Hematopoietic multipotent progenitor cell treated with erythropoietin and hydrocortisone succinate and interleukin-3 and kit ligand, for 15 days (in vitro differentiated cells): Measurements from ENCODE around the gene DOCK4.

ENCODE experiments used
- DNase-seq: peaks from one replicate; pipeline ENCODE4 v3.0.0-alpha.2; 2015; ENCODE audit warnings: low spot score

DOCK4 gene

DNA sequence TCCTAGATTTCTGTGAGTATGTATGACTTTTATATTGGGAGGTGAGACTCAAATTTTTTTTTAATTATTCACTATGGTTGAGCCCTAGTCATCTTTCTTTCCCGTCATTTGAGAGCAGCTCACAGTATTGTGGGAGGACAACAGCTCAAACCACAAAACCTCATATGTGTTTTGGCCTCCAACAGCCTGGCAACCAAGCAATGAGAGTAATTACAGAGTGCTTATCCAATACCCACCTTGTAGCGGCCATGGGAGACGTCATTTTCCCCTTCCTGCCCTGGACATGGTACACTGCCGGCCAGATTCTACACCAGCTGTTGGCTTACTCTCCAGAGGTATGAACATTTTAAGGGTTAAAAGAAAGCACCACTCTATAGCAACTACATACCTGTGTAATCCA is 49.1 kb downstream of the DOCK4 start:
- DNase-seq: no peak

DNA sequence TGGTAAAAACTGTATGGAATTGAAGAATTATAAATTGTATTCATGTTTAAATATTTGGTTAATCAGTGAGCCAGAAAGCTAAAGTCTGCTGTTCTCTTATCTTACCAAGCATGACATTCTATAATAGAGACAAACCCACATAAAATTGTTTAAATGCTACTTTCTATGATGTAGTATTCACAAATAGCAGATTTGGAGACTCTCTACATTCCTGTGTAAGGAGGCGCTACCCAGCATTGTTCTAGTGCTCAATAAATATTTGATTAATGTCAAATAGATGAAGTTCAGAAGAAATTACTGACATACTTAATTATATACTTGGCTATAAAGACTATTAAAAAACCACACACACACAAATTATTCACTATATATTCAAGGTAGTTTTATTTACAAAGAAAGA is 49.8 kb downstream of the DOCK4 start:
- no peak for DNase-seq

DNA sequence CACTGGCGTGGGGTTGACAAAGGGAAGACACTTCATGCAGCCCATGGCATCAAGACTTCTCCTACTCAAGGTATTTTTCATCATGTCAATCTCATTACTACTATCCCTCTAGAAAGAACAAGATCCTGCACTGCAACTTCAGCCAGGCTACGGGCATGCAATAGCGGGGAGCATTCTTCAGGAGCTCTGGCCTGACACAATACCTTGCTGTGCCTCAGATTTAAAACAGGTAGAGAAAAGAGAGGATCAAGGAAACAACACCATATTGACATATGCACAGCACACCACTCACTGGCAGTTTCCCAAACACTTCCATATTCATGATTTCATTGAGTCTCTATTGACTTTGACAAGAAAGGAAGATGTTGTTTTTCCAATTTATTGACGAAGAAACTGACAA is 51.5 kb downstream of the DOCK4 start:
- no peak for DNase-seq

DNA sequence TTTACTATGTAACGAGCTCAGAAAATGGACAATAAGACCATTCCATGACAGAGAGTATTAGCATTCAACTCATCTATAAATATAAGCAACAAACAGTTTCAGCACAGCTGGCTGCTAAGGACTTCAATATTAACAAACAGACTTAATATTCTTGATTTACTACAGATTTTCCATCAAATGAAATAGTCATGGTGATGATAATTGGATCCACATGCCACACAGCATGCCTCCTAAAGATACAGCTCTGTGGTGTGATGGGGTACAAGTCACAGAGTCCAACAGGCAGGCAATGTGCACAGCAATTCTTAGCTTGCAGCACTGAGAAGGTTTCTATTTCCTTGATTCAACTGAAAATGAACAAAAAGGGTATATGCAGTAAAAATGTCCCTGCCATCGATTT is 54.0 kb downstream of the DOCK4 start:
- DNase-seq: no peak

DNA sequence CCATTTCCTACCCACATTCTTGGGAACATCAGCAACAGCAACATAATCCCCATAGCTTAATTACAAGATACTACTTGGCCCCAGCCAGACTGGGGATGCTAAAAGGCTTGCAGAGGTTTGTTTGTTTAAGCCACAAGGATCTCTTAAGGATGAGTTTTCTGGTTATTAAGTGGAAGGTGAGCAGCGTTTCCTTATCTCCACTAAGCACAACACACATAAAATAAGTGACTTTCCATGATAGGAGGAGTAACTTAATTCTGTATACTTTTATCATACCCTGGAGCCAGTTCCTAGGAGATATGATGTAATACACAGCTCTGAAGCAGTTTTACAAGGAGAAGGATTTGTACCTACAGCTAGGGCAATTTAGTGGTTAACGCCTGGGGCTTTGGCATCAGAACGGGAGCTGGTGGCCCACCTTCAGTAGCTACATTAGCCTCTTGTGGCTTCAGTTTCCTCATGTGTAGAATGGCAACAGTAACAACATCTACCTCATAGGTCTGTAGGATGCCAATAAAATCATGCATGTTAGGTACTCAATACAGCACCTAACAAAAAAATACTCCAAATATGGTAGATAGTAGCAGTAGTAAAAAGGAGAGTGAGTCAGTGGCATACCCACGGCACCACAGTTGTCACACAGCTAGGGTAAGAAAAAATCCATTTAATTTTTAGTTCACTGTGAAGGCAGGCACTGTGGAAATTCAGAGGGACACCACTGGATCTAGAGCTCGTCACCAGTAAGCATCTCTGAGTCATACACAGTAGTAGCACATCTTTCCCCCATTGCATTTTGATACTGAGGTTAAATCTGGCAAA is 55.2 kb downstream of the DOCK4 start:
- no peak for DNase-seq

DNA sequence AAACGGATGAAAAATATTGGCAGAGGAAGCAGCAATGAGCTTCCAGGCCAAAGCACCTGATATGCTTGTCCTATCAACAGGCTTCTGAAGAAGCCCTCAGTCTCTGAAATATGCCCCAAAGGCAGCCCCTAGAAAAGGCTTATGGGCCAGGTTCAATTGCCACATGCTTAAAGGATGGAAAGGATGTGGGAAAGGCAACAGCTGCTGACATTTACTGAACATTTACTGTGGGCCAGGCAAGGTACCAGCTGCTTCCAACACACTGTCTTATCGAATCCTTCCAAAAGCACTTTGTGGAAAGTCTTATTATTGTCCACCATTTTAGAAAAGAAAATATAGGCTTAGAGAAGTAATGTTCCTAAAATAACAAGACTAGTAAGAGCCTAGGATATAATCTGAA is 56.5 kb downstream of the DOCK4 start:
- no peak for DNase-seq

DNA sequence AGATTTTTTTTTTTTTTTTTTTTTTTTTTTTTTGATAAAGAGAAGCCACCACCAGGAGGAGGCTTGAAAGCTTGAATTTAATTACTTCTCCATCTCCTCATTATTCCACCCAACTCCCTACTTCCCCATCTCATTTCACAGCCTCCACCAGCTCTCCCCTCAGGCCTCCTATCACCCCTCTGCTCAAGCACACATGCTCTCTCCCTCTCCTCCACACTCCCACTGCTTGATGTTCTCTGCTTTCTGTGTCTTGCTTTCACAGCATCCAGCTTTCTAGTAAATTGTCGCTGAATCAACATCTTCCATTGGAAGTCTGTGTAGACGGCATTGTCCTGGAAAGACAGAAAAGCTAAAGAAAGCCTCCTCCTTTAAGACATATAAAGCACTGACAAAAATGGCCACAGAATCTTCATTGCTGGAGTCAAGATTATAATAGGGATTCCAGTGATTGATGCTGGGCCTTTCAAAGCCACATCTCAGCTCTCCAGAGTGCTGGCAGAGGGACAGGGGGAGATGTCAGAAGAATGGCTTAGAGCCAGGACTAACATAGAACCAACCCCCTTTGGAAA is 58.3 kb downstream of the DOCK4 start:
- no peak for DNase-seq

DNA sequence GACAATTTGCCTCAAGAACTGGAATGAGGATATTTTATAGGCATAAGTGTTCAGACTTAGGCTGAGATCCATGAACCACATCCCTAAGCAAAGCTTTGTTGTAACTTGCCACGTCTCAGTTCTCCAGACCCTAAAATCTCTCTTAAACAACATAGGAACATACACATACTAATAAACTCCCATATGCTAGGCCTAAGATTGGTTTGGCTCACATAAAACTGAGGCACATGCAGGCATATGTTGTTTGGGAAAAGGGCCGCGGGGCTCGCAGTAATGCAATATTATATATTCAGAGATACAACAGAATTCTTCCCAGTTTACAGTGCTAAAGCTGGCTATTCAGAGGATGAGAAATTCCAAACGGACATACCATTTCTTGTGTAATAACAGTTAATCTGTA is 61.0 kb downstream of the DOCK4 start:
- DNase-seq: no peak

DNA sequence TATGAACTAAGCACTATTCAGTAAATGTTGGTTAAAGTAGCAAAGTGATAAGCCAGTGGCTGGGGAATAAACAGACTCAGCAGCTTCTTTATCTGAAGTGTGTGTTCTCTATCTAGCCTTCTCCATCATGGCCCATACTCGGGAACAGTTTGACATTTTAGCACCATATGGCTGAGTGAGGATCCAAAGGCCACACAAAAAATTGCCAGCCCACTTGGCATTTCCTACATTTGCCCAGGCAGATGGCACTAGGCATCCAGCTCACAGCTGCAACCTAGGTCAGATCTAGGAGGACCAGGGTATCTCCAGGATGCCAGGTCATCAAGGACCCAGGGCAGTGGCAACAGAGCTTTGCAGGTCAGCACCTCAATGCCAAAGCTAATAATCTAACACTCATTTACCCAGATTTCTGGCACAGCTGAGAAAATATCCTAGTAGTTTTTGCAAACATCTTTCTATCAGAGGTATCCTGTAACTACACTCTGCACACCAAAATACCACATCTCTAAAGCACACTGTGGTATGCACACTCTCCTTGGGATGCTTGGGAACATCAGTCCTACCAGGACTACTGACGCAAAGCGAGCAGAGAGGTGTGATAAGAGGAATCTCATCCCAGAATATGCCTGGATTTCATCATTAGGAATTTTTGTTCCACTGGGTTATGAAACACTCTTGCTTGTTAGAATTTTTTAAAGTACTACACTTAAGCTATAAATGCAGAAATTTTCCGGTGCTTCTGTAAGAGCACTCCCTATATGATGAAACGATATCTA is 61.7 kb downstream of the DOCK4 start:
- DNase-seq: no peak

DNA sequence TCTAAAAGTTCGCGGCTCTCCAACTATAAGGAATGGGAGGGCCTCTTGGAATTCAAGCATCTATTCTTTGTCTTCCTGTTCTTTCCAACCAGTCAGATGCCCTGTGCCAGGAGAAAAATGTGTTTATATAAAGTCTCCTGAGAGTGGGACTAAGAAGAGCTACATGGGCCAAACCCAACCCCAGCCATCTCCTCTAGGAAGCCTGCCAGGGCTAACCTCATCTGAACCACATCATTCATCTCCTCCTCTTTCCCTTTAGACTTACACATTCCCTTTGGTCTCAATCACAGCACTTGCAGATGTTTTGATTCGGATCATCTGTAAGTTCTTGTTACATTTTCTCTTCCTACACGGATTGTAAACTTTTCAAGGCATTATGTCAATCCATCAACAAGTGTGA is 62.6 kb downstream of the DOCK4 start:
- DNase-seq: no peak

DNA sequence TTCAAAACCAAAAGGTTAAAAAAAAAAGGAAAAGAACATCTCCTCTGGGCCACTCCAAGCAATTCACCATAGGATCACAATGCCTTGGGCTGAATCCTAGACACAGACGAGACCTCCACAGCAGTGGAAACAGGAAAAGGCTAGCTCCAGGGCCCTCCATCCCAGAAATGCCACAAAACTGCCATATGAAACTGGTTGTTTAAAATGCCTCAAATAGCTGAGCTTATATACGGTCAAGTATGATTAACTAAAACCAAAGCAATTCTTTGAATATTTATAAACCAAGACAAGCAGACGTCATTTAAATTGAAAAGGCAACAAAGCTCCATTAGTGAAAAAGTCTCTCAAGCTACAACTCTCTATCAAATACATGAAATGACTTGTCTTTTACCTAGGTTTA is 63.1 kb downstream of the DOCK4 start:
- no peak for DNase-seq

DNA sequence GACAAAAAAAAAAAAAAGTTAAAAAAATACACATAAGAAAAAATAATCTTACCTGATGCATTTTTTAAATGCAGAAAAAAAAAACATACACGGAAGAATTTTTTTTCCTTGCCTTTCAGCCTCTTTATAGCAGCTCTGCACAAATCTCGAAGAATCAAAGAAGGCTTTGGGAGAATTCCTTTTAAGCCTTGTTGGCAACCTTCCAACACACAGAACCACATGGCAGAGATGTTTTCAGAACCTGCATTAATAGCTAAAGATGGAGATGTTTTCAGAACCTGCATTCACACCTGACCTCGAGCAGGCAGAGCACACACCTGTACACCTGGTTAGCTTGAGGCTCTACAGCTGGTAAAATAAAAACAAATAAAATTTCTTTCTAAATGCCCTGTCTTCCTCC is 65.6 kb downstream of the DOCK4 start:
- DNase-seq: no peak

DNA sequence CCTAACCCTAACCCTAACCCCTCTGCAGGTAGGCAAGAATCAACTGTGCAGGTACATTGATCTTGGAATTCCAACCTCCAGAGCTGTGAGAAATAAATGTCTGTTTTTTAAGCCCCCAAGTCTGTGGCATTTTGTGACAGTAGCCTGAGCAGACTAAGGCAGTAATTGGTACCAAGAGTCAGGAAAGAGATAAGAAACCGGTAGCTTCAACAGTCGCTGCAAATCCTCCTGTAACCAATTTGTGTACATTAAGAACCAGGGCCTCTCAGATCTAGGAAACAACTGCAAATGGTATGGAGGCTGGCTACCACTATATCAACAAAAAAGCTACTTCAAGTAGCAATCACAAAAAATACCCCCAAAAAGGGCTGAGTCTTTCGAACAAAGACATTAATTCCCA is 67.3 kb downstream of the DOCK4 start:
- DNase-seq: no peak

DNA sequence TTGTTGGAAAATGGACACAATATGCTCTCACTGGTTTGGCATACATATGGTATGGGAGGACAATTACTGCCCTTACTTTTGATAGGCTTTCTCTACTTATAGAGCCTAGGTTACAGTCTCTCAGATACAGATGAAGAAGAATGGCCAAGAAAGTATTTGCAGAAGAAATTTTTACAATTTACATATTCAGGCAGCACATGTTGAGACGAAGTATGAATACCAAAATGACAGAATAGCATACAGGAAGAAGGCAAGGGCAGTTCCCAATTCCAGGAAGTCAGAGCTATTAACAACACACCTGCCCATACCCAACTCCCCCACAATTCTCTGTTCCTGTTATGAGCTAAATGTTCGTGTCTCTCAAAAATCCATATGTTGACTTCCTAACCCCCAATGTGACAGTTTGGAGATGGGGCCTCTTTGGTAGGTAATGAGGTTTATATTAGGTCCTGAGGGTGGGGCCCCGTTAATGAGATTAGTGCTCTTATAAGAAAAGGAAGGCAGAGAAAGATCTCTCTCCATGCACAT is 67.8 kb downstream of the DOCK4 start:
- DNase-seq: no peak

DNA sequence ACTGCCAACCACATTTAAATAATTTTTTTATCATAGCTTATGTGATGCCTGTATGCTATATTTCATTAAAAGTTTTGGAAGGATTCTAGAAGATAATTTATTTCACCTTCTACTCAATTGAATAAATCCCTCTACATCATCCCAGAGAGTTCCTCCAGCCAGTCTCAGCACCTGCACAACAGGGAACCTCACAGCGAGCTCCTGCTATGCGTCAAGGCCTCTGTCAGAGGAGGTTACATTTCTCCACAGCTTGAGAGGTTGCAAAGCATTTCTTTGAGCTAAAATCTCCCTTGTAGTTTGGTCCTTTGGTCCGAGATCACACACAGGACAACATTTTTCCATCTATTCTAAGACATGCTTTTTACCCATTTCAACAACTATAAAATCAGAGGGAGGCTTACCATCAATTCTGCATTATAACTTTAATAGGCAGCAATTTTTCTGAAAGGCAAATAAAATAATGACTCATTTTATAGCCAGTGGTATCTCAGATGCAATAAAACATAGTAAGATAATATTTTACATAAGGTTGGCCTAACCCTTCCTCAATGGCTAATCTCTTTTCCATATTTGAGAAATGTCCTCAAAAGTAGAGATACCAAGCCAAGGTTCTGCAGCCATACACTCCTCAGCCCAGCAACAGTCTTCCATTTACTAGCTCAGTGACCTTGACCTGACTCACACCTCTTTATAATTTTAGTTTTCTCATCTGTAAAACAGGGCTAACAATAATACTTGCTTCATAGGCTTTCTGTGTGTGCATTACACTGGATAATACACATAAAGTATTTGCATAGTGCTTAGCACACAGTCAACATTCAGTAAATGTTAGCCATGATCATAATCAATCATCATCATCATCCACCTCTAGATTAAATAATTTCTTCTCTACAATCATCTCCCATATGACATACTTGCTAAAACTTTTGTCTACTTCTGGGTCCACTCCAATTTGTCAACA is 68.8 kb downstream of the DOCK4 start:
- no peak for DNase-seq

DNA sequence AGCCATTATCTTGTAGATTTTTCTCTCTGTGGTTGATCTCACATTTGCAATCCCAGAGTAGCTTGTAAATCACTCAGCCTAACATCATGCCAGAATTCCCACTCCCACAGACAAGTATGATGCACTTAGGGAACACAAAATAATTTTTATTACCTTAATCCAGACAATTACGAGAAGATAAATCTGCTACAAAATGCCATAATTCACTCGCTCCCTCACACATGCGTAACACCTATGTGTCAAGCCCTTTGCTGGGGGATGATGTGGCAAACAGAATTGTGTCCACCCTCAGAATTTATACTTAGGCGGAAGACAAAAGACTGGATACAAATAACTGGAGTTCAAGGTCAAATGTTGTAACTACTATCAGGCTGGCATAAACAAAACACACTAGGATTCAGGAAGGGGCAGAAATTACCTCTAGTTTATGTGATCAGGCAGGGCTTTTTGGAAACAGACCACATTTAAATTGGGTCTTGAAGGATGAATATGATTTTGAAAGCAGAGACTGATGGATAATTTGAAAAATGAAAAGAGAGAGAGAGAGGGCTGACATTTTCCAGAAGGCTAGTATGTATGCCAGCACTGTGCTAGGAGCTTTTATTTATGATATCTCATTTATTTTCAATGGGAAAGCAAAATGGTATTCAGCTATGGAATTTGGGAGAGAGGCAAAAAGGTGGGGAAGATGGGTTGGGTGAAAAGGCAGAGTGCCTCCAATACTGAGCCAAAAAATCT is 69.8 kb downstream of the DOCK4 start:
- DNase-seq: no peak

DNA sequence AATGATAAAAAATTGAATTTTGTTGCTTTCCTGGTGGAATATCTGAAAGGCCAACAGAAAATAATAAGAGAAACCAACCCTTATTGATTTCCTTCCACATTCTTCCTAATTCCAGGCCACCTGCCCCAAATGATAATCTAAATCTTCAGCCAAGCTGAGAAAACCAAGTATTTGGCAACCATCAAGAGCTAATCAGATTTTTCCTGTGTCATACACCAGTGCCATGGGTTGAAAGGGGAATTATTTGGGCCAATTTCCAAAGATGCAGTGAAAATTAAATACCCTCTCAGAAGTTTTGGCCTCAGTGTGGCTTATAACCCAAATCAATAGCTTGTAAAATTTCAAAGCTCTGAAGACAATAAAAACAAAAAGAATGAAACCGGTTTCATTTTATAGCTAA is 70.4 kb downstream of the DOCK4 start:
- no peak for DNase-seq

DNA sequence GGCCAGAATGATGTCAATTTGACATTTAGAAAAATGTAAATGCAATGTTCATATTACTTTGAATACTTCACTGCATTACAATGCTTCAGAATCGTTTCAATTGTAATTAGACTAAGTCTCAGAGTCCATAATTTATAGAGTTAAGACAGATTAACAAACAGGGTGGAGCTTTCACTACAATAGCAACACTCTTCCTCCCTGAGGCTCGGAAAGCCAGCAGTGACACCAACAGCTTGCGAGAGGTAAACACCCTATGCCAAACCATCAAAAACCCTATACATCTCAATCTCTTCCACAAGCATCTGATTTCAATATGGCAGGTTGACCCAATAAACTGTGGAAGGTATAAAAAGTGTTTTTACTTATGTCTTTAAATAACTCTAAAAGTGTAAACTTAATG is 72.2 kb downstream of the DOCK4 start:
- no peak for DNase-seq

DNA sequence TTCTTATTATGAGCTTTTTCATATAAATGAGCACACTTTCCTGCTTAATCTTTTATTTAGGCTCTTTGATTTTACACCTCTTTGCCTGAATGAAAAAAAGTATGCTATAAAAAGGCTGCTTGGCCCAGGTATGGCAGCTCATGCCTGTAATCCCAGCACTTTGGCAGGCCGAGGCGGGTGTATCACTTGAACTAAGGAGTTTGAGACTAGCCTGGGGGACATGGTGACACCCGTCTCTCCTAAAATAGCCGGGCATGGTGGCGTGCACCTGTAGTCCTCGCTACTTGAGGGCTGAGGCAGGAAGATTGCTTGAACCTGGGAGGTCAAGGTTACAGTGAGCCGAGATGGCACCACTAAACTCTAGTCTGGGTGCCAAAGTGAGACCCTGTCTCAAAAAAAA is 72.9 kb downstream of the DOCK4 start:
- no peak for DNase-seq

DNA sequence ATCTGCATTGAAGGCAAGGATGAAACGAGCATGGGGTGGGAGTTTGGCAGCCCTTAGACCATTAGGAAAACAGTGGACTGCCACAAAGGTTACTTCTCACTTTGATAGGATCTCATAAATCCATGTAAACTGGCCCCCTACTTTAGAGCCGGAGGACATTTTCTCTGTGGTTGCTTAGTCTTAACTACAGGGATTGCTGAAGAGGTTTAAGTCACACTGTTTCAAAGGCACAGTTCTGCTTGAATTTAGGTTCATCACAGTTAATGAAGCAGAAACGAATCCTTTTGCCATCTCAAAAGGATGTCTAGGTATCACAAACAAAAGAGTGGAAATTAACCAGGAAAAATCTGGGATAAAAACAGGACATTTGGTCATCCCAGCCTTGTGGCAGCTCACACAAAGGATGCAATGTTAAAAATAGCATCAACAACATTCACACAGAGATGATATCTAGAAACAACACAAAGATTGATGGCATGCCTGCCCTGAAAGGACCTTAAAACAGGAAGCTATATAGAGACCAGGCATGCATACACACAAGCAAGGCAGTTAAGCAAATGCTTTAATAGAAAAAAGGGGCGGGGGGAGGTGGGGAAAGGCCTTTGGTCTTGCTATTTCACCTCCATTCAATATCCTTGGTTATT is 74.0 kb downstream of the DOCK4 start:
- DNase-seq: no peak
